ENCODE results near the gene CLCN1.

CLCN1 gene

DNA sequence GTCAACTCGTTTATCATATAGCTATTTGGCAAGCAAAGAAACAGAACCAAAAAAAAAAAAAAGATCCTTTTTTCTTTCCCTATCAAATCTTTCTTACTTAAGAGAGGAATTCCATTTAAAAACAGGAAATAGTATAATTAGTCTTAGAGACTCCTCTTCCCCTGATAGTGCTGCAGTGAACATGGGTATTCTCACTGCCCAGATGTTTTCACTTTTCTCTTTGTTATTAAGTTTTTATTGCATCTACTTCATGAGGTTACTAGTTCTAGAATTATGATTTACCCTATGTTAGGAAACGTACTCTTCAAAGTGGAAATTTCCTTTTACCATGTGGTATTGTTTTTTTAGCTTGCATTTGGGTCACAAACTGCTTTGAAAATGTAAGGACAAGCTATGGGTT is 19.2 kb upstream of the CLCN1 start:
- DNase-seq: no peak

DNA sequence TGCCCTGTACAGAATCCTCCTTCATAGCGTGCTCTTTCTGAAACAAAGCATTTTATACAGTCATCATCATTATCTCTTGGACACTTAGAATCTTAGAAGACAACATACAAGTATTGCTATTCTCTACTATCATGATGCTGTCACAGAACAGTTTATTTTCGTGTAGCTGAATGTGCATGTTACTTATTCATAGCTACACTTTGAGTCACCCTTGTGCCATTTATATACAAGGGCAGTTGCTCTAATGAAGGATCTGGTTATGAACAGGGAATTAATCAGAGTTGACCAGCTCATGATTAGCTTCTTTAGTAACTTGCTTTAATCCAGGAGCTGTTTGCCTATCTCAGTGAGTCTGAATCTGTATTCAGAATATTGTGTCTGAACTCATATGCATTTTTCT is 16.6 kb upstream of the CLCN1 start:
- DNase-seq: no peak

DNA sequence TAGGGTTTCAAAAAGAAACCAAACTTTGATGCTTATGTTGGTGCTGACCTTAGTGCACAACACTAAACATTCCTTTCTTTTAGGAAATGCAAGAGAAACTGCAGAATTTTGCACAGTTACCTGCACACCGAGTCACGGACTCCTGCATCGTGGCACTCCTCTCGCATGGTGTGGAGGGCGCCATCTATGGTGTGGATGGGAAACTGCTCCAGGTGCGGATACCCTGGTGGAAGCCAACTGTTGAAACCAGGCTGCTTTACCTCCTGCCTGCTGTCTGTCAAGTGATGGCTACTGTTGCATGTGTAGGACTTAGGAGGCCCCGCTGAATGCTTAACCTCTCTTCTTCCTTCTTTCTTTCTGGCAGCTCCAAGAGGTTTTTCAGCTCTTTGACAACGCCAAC is 16.1 kb upstream of the CLCN1 start:
- DNase-seq: no peak

DNA sequence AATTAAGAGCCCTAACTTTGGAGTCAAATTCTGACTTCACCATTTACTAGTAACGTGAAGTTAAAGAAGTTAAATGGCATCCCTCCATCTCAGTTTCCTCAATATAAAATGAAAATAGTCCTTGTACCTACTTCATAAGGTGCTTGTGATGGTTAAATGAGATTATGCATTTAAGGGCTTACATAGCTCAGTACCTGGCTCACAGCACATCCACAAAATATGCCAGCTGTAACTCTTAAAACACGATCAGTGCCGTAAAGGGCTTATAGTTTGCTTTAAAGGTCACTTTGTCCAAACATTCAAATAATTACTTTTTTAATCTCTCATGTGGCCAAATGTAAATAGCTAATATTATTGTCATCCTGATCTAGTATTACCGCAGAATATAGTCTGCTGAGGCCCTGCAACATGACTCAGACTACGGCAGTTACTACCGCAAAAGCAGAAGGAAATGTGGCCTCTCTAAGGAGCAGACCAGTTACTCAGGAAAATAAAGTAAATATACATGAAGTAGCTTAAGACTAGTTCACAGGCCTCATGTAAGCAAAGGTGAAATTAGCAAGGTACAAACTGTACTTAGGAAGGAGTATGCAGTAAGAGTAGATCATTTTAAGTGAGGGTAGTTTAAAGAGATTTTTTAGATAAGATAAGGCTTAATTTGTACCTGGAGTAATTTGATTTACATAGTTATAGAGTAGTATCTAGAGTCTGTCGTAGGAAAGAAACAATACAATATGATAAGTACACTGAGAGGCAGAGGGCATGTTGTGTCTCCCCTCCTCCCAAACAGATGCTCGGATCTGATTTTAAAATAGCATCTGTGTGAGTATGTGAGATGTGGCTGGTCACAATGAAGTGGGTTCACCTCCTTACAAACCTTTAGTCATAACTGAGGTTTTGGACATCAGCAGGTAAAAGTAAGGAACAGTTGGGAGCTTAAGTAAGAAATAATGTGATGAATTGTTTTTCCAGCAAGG is 14.7 kb upstream of the CLCN1 start:
- no peak for DNase-seq

DNA sequence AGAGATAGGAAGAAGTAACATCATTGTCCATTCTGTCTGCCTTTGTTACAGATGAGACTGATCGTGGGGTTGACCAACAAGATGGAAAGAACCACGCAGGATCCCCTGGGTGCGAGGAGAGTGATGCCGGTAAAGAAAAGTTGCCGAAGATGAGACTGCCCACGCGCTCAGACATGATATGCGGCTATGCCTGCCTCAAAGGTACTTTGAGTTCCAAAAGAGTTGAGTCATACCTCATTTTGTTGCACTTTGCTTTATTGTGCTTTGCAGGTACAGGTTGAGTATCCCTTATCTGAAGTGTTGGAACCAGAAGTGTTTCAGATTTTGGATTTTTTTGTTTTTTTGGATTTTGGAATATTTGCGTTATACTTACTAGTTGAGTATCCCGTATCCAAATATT is 12.2 kb upstream of the CLCN1 start:
- DNase-seq: no peak

DNA sequence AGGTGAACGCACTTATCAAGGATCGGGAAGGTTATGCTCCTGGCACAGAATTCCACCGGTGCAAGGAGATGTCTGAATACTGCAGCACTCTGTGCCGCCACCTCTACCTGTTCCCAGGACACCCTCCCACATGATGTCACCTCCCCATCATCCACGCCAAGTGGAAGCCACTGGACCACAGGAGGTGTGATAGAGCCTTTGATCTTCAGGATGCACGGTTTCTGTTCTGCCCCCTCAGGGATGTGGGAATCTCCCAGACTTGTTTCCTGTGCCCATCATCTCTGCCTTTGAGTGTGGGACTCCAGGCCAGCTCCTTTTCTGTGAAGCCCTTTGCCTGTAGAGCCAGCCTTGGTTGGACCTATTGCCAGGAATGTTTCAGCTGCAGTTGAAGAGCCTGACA is 11.0 kb upstream of the CLCN1 start:
- no peak for DNase-seq

DNA sequence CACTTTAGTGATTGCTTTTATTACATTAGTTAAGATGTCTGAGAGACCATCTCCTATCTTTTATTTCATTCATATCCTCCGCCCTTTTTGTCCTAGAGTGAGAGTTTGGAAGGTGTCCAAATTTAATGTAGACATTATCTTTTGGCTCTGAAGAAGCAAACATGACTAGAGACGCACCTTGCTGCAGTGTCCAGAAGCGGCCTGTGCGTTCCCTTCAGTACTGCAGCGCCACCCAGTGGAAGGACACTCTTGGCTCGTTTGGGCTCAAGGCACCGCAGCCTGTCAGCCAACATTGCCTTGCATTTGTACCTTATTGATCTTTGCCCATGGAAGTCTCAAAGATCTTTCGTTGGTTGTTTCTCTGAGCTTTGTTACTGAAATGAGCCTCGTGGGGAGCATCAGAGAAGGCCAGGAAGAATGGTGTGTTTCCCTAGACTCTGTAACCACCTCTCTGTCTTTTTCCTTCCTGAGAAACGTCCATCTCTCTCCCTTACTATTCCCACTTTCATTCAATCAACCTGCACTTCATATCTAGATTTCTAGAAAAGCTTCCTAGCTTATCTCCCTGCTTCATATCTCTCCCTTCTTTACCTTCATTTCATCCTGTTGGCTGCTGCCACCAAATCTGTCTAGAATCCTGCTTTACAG is 10.4 kb upstream of the CLCN1 start:
- no peak for DNase-seq

DNA sequence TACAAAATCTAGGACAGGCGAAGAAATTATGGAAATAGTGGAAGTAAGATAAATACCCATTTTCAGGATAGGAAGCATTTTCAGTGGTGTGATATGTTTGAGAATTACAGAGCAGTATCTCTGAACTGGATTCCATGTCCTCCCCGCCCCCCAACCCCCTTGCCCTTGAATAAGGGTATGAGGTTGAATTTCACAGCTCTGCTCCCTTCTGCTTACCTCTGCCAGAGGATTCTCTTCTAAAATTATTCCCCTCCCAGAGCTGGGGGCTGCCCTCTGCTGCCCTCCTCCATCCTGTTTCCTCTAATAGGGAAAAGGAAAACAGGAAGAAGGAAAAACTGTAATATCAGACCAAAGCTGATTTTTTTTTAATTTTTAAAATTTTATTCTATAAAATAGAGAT is 7.3 kb upstream of the CLCN1 start:
- DNase-seq: no peak

DNA sequence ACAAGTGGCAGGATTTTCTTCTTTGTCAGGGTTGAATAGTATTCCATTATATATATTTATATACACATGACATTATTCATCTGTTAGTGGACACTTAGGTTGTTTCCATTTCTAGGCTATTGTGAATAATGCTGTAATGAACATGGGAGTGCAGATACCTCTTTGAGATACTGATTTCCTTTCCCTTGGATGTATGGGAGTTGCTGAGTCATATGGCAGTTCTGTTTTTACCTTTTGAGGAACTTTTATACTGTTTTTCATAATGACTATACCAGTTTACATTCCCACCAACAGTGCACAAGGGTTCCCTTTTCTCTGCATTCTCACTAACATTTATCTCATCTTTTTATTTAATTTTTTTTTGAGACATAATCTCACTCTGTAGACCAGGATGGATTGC is 1.8 kb upstream of the CLCN1 start:
- DNase-seq: no peak

DNA sequence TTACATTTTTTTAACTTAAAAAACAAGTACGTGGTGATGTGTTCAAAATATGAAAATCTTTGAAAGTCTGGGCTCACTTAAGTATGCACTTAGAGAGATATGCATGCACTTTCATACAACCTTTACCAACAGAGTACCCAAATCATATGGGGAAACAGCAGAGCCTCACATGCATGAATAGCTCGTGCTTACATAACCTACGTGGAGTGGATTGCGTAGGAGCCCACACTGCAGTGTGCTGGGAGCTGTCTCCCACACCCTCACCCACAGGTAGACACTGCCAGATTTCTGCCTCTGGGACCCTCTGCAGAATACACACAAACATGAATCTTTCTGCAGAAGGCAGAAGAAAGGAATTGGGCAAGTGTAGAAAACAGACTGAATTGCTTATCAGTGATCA is 581 bp downstream of the CLCN1 start:
- DNase-seq: no peak

DNA sequence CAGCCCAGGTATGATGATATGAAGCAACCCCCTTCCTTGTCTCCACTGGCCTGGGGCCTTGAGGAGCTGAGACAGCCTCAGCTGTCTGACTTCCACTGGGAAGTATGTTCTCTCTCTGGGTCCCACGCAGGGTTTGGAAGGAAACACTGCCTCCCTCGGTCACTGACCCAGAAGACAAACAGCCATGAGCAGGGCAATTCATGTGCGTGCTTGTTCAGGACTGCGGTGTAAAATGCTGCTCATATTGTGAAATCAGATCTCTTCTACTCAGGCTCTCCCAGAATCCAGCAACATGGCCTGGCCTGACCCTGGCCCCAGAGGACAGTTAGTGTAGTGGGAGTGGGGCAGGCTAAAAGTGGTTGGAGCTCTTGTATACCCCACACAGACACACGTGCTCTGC is 2.8 kb downstream of the CLCN1 start:
- DNase-seq: no peak

DNA sequence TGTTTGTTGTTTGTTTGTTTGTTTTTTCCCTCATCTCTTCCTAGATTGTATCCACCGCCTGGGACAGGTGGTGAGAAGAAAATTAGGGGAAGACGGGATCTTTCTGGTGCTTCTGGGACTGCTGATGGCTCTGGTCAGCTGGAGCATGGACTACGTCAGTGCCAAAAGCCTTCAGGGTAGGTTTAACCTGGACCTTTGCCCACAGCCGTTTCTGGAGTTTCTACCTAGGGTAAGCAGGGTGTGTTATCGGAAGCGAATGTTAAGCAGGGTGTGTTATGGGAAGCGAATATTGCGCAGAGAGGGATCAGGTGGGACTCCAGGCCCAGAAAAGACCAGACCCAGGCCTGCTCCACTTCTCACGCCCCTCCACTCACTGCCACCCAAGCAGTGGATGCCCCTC is 4.7 kb downstream of the CLCN1 start:
- DNase-seq: no peak

DNA sequence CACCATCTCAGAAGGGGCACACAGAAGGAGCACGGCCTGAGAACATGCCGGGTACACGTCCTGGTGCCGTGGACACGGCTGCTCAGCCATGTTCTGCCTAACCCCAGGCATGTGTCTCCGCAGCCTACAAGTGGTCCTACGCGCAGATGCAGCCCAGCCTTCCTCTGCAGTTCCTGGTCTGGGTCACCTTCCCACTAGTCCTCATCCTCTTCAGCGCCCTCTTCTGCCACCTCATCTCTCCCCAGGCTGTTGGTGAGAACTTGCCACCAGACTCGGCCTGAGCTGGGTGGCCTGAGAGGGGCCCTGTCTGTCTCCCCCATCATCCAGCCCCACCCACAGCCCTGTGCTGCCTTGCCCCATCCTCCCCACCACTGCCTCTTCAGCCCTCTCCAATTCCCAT is 5.3 kb downstream of the CLCN1 start:
- no peak for DNase-seq

DNA sequence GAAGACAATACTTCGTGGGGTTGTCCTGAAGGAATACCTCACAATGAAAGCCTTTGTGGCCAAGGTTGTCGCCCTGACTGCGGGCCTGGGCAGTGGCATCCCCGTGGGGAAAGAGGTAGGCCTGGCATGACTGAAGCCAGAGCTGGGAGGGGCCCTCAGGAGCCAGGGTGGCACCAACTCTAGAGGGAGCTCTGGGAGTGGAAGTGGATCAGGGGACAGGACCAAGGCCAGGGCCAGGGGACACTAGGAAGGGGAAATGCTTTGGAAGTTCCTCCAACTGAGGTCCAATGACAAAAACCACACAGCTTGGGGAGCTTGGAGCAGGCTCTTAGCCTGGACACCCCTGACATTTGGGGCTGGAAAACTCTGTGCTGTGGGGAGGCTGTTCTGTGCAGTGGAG is 5.8 kb downstream of the CLCN1 start:
- no peak for DNase-seq

DNA sequence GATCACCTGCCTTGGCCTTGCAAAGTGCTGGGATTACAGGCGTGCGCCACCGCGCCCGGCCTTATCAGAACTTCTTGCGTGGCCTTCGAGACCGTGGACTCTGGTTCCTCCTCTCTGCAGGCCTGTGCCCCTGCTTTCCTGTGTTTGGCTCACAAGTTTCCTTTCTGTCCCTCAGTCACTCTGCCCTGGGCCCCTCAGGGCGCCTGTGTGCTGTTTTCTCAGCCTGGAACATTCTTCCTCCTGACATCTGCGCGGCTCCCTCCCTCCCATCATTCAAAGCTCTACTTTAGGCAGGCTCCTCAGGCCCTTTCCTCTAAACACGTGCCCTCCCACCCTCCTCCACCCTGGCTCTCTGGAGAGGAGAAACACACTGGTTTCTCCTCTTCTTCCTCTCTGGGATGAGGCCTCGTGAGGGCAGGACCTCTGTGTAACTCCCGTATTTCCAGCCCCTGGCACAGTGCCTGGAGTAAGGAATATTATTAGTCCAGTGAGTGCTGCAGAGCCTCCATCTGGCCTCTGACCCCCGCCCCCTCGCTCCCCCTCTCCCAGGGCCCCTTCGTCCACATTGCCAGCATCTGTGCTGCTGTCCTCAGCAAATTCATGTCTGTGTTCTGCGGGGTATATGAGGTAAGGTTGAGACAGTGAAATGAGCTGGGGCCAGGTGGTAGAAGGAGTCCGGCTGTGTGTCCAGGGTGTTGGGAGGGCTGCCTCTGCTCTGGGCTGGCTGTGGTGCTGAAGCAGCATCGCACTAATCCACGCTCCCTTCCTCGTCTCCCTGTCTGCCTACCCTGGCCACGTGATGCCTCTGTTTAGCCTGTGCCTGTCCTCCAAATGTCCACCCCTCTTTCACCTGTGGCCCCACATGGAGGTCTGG is 7.1 kb downstream of the CLCN1 start:
- DNase-seq: no peak

DNA sequence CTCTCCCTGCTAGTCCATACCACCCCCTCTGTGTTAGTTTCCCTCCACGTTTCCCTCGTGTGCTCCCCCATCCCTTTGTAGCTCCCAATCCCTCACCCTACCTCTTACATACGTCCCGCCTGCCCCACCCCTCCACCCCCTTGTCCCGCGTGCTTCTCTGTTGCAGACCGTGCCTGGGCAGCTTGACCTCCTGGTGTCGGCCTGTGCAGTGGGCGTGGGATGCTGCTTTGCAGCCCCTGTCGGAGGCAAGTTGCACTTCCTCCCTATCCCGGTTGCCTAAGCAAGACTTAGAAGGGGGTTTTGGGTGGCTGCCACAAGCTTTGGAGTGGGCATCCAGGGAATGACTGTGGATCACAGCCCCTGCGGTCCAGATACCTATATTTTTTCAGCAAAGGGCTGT is 7.7 kb downstream of the CLCN1 start:
- DNase-seq: no peak

DNA sequence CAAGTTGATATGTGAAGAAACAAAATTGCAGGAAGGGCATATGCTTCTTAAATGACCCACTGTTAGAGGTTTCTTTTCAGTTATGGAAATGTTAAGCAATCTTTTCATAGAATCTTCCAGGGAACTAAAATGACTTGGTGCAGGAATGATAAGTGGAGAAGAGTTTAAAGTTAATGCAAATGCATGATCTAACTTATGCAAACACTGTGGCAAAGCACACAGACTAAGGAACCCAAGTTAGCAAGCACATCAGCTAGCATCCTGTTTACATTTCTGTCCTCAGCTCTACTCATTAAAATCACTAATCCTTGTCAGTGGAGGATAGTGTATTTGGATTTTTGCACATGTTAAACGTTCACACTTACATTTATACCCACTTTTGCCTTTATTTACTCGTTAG is 9.3 kb downstream of the CLCN1 start:
- no peak for DNase-seq

DNA sequence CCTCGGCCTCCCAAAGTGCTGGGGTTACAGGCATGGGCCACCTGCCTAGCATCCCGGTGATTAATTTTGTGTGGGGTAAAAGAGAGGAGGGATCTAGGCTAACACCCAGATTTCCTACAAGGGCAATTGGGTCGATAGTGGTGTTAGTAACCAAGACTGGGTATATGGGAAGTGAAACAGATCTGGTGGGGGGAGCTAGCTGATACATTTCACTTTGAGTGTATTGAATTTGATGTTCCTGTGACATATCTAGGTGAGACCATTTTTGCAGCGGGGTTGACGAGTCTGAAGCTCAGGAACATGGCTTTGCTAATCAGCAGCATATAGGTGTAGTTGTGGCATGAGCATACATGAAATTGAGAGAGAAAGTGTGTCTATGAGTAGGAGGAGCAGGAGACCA is 12.0 kb downstream of the CLCN1 start:
- no peak for DNase-seq

DNA sequence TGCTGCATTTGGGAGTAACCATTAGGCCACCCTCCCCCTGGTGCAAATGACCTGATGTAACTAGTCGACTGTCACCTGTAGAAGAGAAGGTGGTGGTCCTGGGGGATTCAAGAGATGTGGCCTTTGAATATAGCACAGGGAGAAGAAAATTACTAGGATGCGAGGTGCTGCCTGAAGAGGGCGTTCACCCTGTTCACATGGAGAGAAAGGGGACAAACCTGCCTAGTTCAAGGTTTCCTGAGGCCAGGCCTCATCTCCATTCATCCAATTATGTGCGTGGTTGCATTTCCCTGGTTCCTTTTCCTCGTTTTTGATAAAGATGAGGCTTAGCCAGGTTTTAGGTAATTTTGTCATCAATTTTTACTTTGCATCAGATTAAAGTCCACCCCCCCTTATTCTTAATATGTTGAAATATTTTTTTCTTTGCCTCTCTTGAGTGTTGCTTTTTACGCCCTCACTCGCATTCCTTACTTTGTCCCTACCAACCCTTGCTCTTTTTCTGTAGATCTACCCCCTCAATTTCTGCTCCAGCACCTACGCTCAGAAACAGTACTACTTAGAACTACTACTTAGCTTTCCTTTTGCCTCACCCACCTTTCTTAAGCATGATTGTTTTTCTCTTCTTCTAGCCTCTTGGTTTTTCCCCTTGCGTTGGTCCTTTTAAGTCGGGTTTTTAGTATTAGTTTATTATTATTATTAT is 13.7 kb downstream of the CLCN1 start:
- DNase-seq: no peak

DNA sequence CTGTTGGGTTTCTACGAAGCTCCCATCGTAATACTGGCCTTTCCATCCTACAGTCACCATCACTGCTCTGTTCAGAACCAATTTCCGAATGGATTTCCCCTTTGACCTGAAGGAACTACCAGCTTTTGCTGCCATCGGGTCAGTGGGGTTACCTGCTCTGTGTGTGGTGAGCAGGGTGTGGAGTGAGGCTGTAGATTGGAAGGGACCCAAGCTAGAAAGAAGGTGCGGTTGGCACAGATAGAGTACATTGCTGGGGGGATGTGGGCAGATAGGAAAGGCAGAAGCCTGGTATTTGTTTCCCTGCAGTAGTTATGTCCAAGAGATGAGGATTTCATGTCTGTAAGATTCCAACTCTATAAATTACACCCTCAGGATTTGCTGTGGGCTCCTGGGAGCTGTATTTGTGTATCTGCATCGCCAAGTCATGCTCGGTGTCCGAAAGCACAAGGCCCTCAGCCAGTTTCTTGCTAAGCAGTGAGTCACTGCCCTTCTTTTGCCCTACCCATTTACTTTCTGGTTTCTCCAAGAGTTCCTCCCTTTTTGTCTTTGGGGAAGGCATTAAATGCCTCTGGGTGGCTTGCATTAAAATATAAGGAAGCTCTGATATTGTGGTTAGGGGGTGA is 15.4 kb downstream of the CLCN1 start:
- no peak for DNase-seq

DNA sequence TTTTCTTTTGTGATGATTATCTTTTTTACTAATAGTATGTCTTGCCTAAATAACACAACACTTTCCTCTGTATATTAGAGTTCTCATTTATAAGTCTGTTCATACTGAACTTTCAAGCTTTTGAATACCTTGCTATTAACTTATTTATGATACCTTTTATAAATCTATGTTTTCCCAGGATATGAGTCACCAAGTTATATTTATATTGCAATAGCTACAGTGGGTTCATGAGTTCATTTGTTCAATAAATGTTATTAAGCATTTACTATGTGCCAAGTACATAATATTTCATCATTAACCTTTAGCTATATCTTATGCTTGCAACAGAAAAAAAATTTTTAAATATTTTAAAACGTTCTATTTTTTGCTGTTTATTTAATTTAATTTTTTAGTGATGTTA is 18.3 kb downstream of the CLCN1 start:
- no peak for DNase-seq

DNA sequence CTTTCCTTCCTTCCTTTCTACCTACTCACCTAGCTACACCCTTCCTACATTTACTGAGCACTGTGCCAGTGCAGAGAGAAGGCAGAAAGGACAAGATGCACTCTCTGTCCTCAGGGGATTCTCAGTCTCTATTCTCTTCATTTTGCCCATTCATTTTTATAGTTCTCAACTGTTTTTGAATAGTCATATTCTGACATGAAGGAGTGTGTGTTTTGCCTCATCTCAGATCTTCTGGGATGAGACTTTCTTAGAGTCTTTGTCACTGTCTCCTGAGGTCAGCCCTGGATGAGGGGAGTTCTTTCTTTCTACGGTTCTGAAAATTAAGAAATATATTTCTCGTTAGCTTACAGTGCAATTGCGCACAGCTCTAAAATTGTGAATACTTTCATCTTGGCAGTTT is 21.3 kb downstream of the CLCN1 start:
- no peak for DNase-seq

DNA sequence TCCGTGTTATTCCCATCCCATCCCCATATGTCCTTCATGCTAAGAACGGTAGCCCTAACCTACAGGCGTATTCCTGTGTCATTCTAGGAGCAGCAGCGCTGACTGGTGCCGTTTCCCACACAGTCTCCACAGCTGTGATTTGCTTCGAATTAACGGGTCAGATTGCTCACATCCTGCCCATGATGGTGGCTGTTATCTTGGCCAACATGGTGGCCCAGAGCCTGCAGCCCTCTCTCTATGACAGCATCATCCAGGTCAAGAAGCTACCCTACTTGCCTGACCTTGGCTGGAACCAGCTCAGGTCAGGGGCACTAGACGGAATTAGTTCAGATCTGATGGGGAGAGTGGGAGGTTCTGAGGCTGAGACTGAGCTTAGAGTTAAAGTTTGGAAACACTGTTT is 25.9 kb downstream of the CLCN1 start:
- DNase-seq: no peak

All from DMS79 (cell line).